NCI-H1694 treated with DMSO at 0.1 percent for 48 hours (cell line): Measurements from ENCODE around the gene KRTAP4-4.
"Not testable (repeated sequence)": the region's sequence is repeated elsewhere in the genome, so short reads cannot be mapped to it uniquely, and the experiment has no call there.

Experiments
- DNase-seq: peaks from one replicate; lab custom pipeline; 2025; lab: John Stamatoyannopoulos, UW

Gene KRTAP4-4

GRCh38 chr17:41160648-41161047, at the start of gene KRTAP4-4:
Gene KRTAP4-4, minus strand, starts transcription at chr17:41160748. Its CDS starts 57 bp downstream, at chr17:41160691.
- no peak for DNase-seq

- DNase-seq = no peak
These were observed 39.0 kb upstream of the KRTAP4-4 start for GRCh38 chr17:41199421-41200078.

GRCh38 chr17:41196068-41196467, 35.5 kb upstream of the KRTAP4-4 start:
- no peak for DNase-seq

GRCh38 chr17:41190328-41190727, 29.8 kb upstream of the KRTAP4-4 start:
- no peak for DNase-seq

- not testable (repeated sequence) for DNase-seq
These were observed 29.3 kb upstream of the KRTAP4-4 start, which contains the start of gene KRTAP9-1 for GRCh38 chr17:41189837-41190318. Gene KRTAP9-1, plus strand, starts transcription at chr17:41189887. Its CDS starts 0 bp downstream, at chr17:41189887.

GRCh38 chr17:41186872-41187271, 26.3 kb upstream of the KRTAP4-4 start:
- DNase-seq = no peak

- DNase-seq = no peak
These were observed 24.5 kb upstream of the KRTAP4-4 start for GRCh38 chr17:41185001-41185400.

GRCh38 chr17:41184480-41184961, 24.0 kb upstream of the KRTAP4-4 start, which contains the start of gene KRTAP4-1:
Gene KRTAP4-1, minus strand, starts transcription at chr17:41184911. Its CDS starts 57 bp downstream, at chr17:41184854.
- DNase-seq = no peak

- no peak for DNase-seq
These were observed 18.5 kb upstream of the KRTAP4-4 start for GRCh38 chr17:41178843-41179616.

GRCh38 chr17:41178341-41178740, 17.8 kb upstream of the KRTAP4-4 start:
- no peak for DNase-seq

- DNase-seq = no peak
These were observed 17.3 kb upstream of the KRTAP4-4 start, which contains the start of gene KRTAP4-2 for GRCh38 chr17:41177727-41178271. Gene KRTAP4-2, minus strand, starts transcription at chr17:41178221. Its CDS starts 57 bp downstream, at chr17:41178164.

- DNase-seq = no peak
These were observed 16.3 kb upstream of the KRTAP4-4 start for GRCh38 chr17:41176744-41177387.

- DNase-seq = no peak
These were observed 11.3 kb upstream of the KRTAP4-4 start for GRCh38 chr17:41171886-41172285.

- no peak for DNase-seq
These were observed 7.6 kb upstream of the KRTAP4-4 start, which contains the start of gene KRTAP4-3 for GRCh38 chr17:41168121-41168520. Gene KRTAP4-3, minus strand, starts transcription at chr17:41168221. Its CDS starts 49 bp downstream, at chr17:41168172.

- no peak for DNase-seq
These were observed 7.0 kb upstream of the KRTAP4-4 start for GRCh38 chr17:41167561-41167960.

GRCh38 chr17:41163828-41164227, 3.3 kb upstream of the KRTAP4-4 start:
- no peak for DNase-seq

GRCh38 chr17:41160190-41160589, 358 bp downstream of the KRTAP4-4 start:
- DNase-seq = not testable (repeated sequence)

- DNase-seq = no peak
These were observed 6.7 kb downstream of the KRTAP4-4 start for GRCh38 chr17:41153856-41154255.

- DNase-seq = no peak
These were observed 9.0 kb downstream of the KRTAP4-4 start for GRCh38 chr17:41151525-41151924.

- DNase-seq = no peak
These were observed 10.5 kb downstream of the KRTAP4-4 start for GRCh38 chr17:41150026-41150425.

- DNase-seq = no peak
These were observed 10.9 kb downstream of the KRTAP4-4 start, which contains the start of gene KRTAP4-5 for GRCh38 chr17:41149652-41149985. Gene KRTAP4-5, minus strand, starts transcription at chr17:41149825. Its CDS starts 58 bp downstream, at chr17:41149767.
